MM.1S (cell line): ENCODE results near the gene TECRL.

Source experiments
- DNase-seq: peaks from one replicate; pipeline ENCODE4 v3.0.0-alpha.2; 2015
- H2AFZ ChIP-seq: fragments of 300-600 bp; sonication (generic); 2 replicates; pipeline ENCODE4 v1.6.0; 2016; ENCODE audit warnings: antibody characterized with exemption, low read length
- H3F3A ChIP-seq: fragments of 300-600 bp; sonication (generic); 2 replicates; pipeline ENCODE4 v1.6.1; 2016; ENCODE audit warnings: mild to moderate bottlenecking, antibody characterized with exemption, low read length, moderate library complexity, mixed read lengths; ENCODE audit not compliant: insufficient read depth
- H3K27ac ChIP-seq: fragments of 300-600 bp; sonication (generic); 2 replicates; pipeline ENCODE4 v1.5.1; 2016; ENCODE audit warnings: mild to moderate bottlenecking, low read length
- H3K27me3 ChIP-seq: fragments of 300-600 bp; sonication (generic); replicated peaks from 2 replicates; pipeline ENCODE4 v1.6.0; 2016; ENCODE audit warnings: low read length; ENCODE audit not compliant: insufficient read depth
- H3K36me3 ChIP-seq: fragments of 300-600 bp; sonication (generic); replicated peaks from 2 replicates; pipeline ENCODE4 v1.6.1; 2016; ENCODE audit warnings: mild to moderate bottlenecking, low read length, mixed read lengths; ENCODE audit not compliant: insufficient read depth
- H3K4me1 ChIP-seq: fragments of 300-600 bp; sonication (generic); 2 replicates; pipeline ENCODE4 v1.6.1; 2016; ENCODE audit warnings: low read length, mixed read lengths
- H3K4me2 ChIP-seq: fragments of 300-600 bp; sonication (generic); 2 replicates; pipeline ENCODE4 v1.6.0; 2016; ENCODE audit warnings: low read depth, low read length
- H3K4me3 ChIP-seq: fragments of 300-600 bp; sonication (generic); 2 replicates; pipeline ENCODE4 v1.5.1; 2016; ENCODE audit warnings: low read length, mixed read lengths
- H3K79me2 ChIP-seq: fragments of 300-600 bp; sonication (generic); 2 replicates; pipeline ENCODE4 v1.6.1; 2016; ENCODE audit warnings: mixed run types, low read length, mixed read lengths
- H3K9ac ChIP-seq: fragments of 300-600 bp; sonication (generic); 2 replicates; pipeline ENCODE4 v1.6.1; 2016; ENCODE audit warnings: low read length, mixed read lengths
- H3K9me2 ChIP-seq: fragments of 300-600 bp; sonication (generic); replicated peaks from 2 replicates; pipeline ENCODE4 v1.6.1; 2016; ENCODE audit warnings: mild to moderate bottlenecking, low read length, mixed read lengths; ENCODE audit not compliant: insufficient read depth
- H3K9me3 ChIP-seq: fragments of 300-600 bp; sonication (generic); replicated peaks from 2 replicates; pipeline ENCODE4 v1.6.1; 2016; ENCODE audit warnings: mild to moderate bottlenecking, low read length, mixed read lengths; ENCODE audit not compliant: insufficient read depth
- H4K20me1 ChIP-seq: fragments of 300-600 bp; sonication (generic); 2 replicates; pipeline ENCODE4 v1.6.1; 2016; ENCODE audit warnings: mild to moderate bottlenecking, low read length, moderate library complexity, mixed read lengths; ENCODE audit not compliant: insufficient read depth
- CTCF ChIP-seq: fragments of 300-600 bp; sonication (generic); IDR thresholded peaks from 2 replicates; pipeline ENCODE4 v1.5.1; 2016; ENCODE audit warnings: antibody characterized with exemption, low read length, mixed read lengths
- EZH2 ChIP-seq: fragments of 300-600 bp; sonication (generic); optimal IDR thresholded peaks from 2 replicates; pipeline ENCODE3; 2017; ENCODE audit warnings: low read depth, mild to moderate bottlenecking, antibody characterized with exemption, low read length, mixed read lengths
- EZH2phosphoT487 ChIP-seq: fragments of 300-600 bp; sonication (generic); IDR thresholded peaks from 2 replicates; pipeline ENCODE4 v1.6.1; 2018; ENCODE audit warnings: antibody characterized with exemption, low read length

The TECRL gene

GRCh38 chr4:64326507-64326906 lies 82.7 kb downstream of the TECRL start:
- Histone ChIP-seq H3K27ac (no peak overlapping the region), H3F3A (no peaks in the 10 kb centered on the region), H3K9me2 (no peaks in the 10 kb centered on the region), H3K9me3 (no peaks in the 10 kb centered on the region), H4K20me1 (no peaks in the 10 kb centered on the region), H3K36me3 (no peaks in the 10 kb centered on the region), H3K79me2 (no peaks in the 10 kb centered on the region), H3K4me3 (no peak overlapping the region), H3K4me1 (no peaks in the 10 kb centered on the region), H3K4me2 (no peak overlapping the region), H3K9ac (no peak overlapping the region), H2AFZ (no peak overlapping the region), H3K27me3 (no peaks in the 10 kb centered on the region)
- DNase-seq, result no peak
- TF ChIP-seq EZH2phosphoT487 (no peak), CTCF (no peak), EZH2 (no peak)

- peak overlapping the region; percentile 93 for H3K27ac ChIP-seq
- H3K9ac ChIP-seq, result no peak overlapping the region; the same call in 1 of the 2 replicates
- H3K4me1 ChIP-seq, result peaks cover 39% of the 10 kb centered on the region
- DNase-seq, result no peak
- H3K79me2 ChIP-seq, result no peaks in the 10 kb centered on the region
- H3K4me2 ChIP-seq, result peak overlapping the region; percentile 37; the same call in 1 of the 2 replicates
- TF ChIP-seq CTCF (no peak), EZH2phosphoT487 (no peak), EZH2 (no peak)
- H3K4me3 ChIP-seq, result no peak overlapping the region
- peak overlapping the region; percentile 80 for H2AFZ ChIP-seq
- no peaks in the 10 kb centered on the region for H3K36me3 ChIP-seq
- H4K20me1 ChIP-seq, result no peaks in the 10 kb centered on the region
- H3F3A ChIP-seq, result peaks cover 40% of the 10 kb centered on the region
- no peaks in the 10 kb centered on the region for H3K27me3 ChIP-seq
- H3K9me3 ChIP-seq, result no peaks in the 10 kb centered on the region
- no peaks in the 10 kb centered on the region for H3K9me2 ChIP-seq
These were observed 103.0 kb downstream of the TECRL start for GRCh38 chr4:64306255-64306565.

- H3K4me3 ChIP-seq, result no peak overlapping the region
These were observed 103.5 kb downstream of the TECRL start for GRCh38 chr4:64305565-64306254.

More at GRCh38 chr4:64305565-64306254, 103.5 kb downstream of the TECRL start:
- peaks cover 39% of the 10 kb centered on the region for H3K4me1 ChIP-seq
- no peaks in the 10 kb centered on the region for H3K27me3 ChIP-seq
- peak overlapping the region; percentile 40; the same call in 1 of the 2 replicates for H3K9ac ChIP-seq
- peak; percentile 94 for DNase-seq
- peak overlapping the region; percentile 93 for H3K27ac ChIP-seq
- TF ChIP-seq CTCF (no peak), EZH2 (no peak)
- H3F3A ChIP-seq, result peaks cover 40% of the 10 kb centered on the region
- H3K9me2 ChIP-seq, result no peaks in the 10 kb centered on the region
- H3K4me2 ChIP-seq, result peak overlapping the region; percentile 37; the same call in 1 of the 2 replicates
- no peaks in the 10 kb centered on the region for H3K36me3 ChIP-seq
- peak overlapping the region; percentile 80 for H2AFZ ChIP-seq
- no peaks in the 10 kb centered on the region for H4K20me1 ChIP-seq
- no peaks in the 10 kb centered on the region for H3K79me2 ChIP-seq
- no peaks in the 10 kb centered on the region for H3K9me3 ChIP-seq
